ENCODE results near the gene PEMT.

- no peak for TF ChIP-seq NR3C1 (IDR thresholded peaks at IDR 0.05)
- TF ChIP-seq POLR2A (IDR thresholded peaks at IDR 0.05; ENCODE audit: low read length) = no peak
- TF ChIP-seq SMC3 (IDR thresholded peaks at IDR 0.05) = no peak
- TF ChIP-seq, protein P1, sequence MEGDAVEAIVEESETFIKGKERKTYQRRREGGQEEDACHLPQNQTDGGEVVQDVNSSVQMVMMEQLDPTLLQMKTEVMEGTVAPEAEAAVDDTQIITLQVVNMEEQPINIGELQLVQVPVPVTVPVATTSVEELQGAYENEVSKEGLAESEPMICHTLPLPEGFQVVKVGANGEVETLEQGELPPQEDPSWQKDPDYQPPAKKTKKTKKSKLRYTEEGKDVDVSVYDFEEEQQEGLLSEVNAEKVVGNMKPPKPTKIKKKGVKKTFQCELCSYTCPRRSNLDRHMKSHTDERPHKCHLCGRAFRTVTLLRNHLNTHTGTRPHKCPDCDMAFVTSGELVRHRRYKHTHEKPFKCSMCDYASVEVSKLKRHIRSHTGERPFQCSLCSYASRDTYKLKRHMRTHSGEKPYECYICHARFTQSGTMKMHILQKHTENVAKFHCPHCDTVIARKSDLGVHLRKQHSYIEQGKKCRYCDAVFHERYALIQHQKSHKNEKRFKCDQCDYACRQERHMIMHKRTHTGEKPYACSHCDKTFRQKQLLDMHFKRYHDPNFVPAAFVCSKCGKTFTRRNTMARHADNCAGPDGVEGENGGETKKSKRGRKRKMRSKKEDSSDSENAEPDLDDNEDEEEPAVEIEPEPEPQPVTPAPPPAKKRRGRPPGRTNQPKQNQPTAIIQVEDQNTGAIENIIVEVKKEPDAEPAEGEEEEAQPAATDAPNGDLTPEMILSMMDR (IDR thresholded peaks at IDR 0.05) = no peak
- TF ChIP-seq JUNB (IDR thresholded peaks at IDR 0.05) = no peak
- TF ChIP-seq, protein P2, sequence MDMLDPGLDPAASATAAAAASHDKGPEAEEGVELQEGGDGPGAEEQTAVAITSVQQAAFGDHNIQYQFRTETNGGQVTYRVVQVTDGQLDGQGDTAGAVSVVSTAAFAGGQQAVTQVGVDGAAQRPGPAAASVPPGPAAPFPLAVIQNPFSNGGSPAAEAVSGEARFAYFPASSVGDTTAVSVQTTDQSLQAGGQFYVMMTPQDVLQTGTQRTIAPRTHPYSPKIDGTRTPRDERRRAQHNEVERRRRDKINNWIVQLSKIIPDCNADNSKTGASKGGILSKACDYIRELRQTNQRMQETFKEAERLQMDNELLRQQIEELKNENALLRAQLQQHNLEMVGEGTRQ (IDR thresholded peaks at IDR 0.05) = no peak
- TF ChIP-seq SREBF2 (IDR thresholded peaks at IDR 0.05) = no peak
- TF ChIP-seq, protein P3, sequence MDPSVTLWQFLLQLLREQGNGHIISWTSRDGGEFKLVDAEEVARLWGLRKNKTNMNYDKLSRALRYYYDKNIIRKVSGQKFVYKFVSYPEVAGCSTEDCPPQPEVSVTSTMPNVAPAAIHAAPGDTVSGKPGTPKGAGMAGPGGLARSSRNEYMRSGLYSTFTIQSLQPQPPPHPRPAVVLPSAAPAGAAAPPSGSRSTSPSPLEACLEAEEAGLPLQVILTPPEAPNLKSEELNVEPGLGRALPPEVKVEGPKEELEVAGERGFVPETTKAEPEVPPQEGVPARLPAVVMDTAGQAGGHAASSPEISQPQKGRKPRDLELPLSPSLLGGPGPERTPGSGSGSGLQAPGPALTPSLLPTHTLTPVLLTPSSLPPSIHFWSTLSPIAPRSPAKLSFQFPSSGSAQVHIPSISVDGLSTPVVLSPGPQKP (IDR thresholded peaks at IDR 0.05; ENCODE audit: low read depth, low read length) = no peak
- TF ChIP-seq TP53 (CRISPR knock-in tag; IDR thresholded peaks at IDR 0.05) = no peak
- no peak for TF ChIP-seq JUN (IDR thresholded peaks at IDR 0.05)
- TF ChIP-seq EP300 (IDR thresholded peaks at IDR 0.05) = no peak
- TF ChIP-seq FOXS1 (CRISPR knock-in tag; IDR thresholded peaks at IDR 0.05) = no peak
These were observed 35.3 kb upstream of the PEMT start for GRCh38 chr17:17626840-17627239.
